PFSK-1 (cell line): Measurements from ENCODE around the gene NAT9.

Experiments
- FOXP2 ChIP-seq: optimal IDR thresholded peaks from 2 replicates; pipeline ENCODE3; 2011; ENCODE audit warnings: borderline replicate concordance, control low read depth, inconsistent platforms; ENCODE audit not compliant: insufficient read depth; ENCODE audit errors: extremely low read length, extremely low read depth
- POLR2AphosphoS5 ChIP-seq: IDR thresholded peaks from 2 replicates; pipeline ENCODE4 v1.6.1; 2012; ENCODE audit warnings: low read depth, mild to moderate bottlenecking, control low read depth, low read length, moderate library complexity
- SIN3A ChIP-seq: IDR thresholded peaks from 2 replicates; pipeline ENCODE4 v1.6.1; 2012; ENCODE audit warnings: mild to moderate bottlenecking, low read length, moderate library complexity, borderline replicate concordance; ENCODE audit not compliant: insufficient read depth
- TAF1 ChIP-seq: IDR thresholded peaks from 2 replicates; pipeline ENCODE4 v1.6.1; 2012; ENCODE audit warnings: low read length, control low read depth, borderline replicate concordance; ENCODE audit not compliant: insufficient read depth
- TF ChIP-seq, protein P1 (sequence below), 2 experiments: IDR thresholded peaks; 2 replicates each; pipeline versions ENCODE4 v1.6.1 to v1.8.0; 2011 to 2012; ENCODE audit warnings: low read depth in 2 of 2, low read length in 2 of 2, control low read depth in 1 of 2, inconsistent platforms in 1 of 2, mild to moderate bottlenecking in 1 of 2, moderate library complexity in 1 of 2; ENCODE audit not compliant: insufficient read depth in 1 of 2

The NAT9 gene

DNA sequence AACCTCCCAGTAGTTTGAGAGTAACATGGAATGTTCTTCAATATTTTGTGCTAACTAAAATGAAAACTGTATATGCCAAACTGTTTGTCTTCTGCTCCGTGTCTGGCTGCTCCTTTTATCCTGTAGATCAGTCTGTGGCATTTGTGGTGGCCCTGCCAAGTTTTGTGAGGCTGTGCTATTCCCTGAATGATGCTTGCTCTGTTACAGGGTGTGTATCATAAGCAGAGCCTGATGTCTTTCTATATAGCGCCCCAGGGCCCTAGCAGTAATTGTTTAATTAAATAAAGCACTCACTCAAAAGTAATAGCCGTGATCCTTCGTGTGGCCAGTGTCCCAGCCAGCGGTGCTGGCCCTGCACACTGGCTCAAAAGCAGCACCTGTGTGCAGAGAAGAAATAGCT lies 27.8 kb upstream of the NAT9 start:
- TF ChIP-seq, protein P1, sequence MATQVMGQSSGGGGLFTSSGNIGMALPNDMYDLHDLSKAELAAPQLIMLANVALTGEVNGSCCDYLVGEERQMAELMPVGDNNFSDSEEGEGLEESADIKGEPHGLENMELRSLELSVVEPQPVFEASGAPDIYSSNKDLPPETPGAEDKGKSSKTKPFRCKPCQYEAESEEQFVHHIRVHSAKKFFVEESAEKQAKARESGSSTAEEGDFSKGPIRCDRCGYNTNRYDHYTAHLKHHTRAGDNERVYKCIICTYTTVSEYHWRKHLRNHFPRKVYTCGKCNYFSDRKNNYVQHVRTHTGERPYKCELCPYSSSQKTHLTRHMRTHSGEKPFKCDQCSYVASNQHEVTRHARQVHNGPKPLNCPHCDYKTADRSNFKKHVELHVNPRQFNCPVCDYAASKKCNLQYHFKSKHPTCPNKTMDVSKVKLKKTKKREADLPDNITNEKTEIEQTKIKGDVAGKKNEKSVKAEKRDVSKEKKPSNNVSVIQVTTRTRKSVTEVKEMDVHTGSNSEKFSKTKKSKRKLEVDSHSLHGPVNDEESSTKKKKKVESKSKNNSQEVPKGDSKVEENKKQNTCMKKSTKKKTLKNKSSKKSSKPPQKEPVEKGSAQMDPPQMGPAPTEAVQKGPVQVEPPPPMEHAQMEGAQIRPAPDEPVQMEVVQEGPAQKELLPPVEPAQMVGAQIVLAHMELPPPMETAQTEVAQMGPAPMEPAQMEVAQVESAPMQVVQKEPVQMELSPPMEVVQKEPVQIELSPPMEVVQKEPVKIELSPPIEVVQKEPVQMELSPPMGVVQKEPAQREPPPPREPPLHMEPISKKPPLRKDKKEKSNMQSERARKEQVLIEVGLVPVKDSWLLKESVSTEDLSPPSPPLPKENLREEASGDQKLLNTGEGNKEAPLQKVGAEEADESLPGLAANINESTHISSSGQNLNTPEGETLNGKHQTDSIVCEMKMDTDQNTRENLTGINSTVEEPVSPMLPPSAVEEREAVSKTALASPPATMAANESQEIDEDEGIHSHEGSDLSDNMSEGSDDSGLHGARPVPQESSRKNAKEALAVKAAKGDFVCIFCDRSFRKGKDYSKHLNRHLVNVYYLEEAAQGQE (IDR thresholded peaks at IDR 0.05; ENCODE audit: insufficient read depth in 1 of 2, low read depth in 2 of 2, low read length in 2 of 2) = no peak
- TF ChIP-seq POLR2AphosphoS5 (no peak), TAF1 (no peak), SIN3A (no peak), FOXP2 (no peak)

DNA sequence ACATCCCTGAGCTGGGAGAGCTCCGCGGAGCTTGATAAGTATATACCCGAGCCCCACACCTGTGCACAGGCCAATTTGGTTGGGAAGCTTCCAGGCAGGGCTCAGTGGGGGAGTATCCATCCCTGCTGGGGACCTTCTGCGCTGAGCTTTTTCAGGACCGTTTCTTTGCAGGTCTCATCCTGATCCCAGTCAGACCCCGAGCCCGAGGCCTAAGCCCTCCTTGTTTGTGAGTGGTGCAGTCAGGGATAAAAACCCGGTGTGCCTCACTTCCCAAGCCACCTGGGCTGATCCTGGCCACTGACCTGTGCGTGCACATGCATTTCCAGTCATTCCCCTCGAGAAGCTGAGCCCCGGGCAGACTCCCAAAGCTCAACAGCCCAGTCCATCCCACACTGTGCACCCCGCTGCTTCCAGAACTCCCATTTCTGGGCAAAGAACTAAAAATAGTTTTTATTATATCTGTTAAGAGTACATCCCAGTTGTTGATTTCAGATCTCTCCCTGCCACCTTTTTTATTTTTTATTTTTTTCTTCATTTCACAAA lies 27.3 kb upstream of the NAT9 start:
- TF ChIP-seq FOXP2 = no peak
- no peak for TF ChIP-seq TAF1
- no peak for TF ChIP-seq SIN3A
- TF ChIP-seq, protein P1 (IDR thresholded peaks at IDR 0.05; ENCODE audit: insufficient read depth in 1 of 2, low read depth in 2 of 2, low read length in 2 of 2) = no peak
- TF ChIP-seq POLR2AphosphoS5 = no peak

DNA sequence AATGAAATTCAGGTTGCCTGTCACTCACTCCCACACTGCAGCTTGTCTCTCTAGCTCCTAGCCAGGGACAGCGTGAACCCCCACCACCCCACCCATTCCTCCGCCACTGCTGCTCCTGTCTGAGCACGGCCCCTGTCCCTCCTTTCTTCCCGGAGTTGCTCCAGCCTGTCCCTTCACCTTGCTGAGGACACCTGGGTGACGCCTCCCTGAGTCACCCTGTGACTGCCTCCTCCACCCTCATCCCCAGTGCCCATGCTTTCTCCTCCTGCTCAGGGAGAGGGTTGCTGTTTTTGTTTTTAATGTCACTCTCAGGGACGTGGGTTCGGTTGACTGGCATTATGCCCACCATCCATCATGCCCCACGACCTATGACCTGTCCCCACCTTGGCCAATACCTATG lies 25.8 kb upstream of the NAT9 start:
- TF ChIP-seq POLR2AphosphoS5 (no peak), TAF1 (no peak), SIN3A (no peak), FOXP2 (no peak)
- TF ChIP-seq, protein P1 (IDR thresholded peaks at IDR 0.05; ENCODE audit: insufficient read depth in 1 of 2, low read depth in 2 of 2, low read length in 2 of 2) = no peak

DNA sequence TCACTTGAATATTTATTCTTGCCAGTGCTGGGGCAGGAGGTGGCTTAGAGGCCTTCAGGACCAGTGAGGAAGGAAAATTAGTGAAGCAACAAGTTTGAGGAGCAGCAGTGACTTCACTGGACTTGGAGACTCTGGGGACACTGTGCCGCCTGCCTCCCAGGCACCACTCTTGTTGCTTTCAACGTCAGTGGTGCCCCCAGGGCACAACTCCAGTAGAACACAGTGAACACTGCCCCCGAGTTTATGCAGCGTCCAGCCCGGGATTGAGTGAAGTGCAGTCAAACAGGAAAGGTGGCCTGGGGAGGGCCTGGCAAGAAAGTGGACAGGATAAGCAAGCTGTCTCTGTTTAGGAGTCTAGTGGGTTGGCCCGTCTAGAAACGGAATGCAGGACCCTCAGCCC lies 24.4 kb upstream of the NAT9 start:
- TF ChIP-seq SIN3A (no peak), TAF1 (no peak), POLR2AphosphoS5 (no peak), FOXP2 (no peak)
- TF ChIP-seq, protein P1 (IDR thresholded peaks at IDR 0.05; ENCODE audit: insufficient read depth in 1 of 2, low read depth in 2 of 2, low read length in 2 of 2) = no peak

DNA sequence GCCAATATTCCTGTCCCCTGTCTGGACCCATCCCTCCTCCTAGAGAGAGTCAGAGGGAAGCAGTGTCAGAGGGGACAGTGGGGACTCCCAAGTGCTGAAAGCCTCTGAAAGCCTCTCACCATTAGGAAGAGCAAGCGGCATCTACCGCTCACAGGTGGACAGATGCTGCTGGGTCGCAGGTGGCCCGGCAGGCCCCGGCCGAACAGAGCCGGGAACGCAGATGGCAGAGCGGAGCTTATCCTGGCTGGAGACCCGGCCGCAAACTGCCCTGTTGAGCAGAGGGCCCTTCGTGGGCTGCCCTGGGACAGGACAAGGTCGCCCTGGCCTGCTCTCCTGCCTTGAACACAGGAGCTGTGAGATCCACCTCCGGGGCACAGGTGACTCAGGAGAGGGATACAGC lies 23.0 kb upstream of the NAT9 start:
- TF ChIP-seq TAF1 (no peak), POLR2AphosphoS5 (no peak), SIN3A (no peak), FOXP2 (no peak)
- TF ChIP-seq, protein P1 (IDR thresholded peaks at IDR 0.05; ENCODE audit: insufficient read depth in 1 of 2, low read depth in 2 of 2, low read length in 2 of 2) = no peak
